ENCODE results near the gene PRUNE1. TPM values are rescaled to one million over a fixed set of nuclear protein-coding genes. Genes with fewer than 3 reads are reported as not detected.
A peak's percentile ranks its signal among the peaks of the same experiment; 100 is the strongest.

The PRUNE1 gene
- total RNA-seq, 2 donors from 2014 or later = 15.8 to 19.4 TPM

- Histone ChIP-seq H3K27ac (peak overlapping the region in 2 of 4 donors; percentile 47 to 82), H3K4me3 (no peak overlapping the region), H3K9me3 (no peaks in the 10 kb centered on the region), H3K27me3 (no peaks in the 10 kb centered on the region), H3K4me1 (peaks cover 27% of the 10 kb centered on the region), H3K36me3 (replicated peaks in 1 of 2; ENCODE audit: insufficient read depth in 1 of 2, low read depth in 2 of 2) (no peaks in the 10 kb centered on the region)
- 91 to 97% methylated on average over 2 of the region's 2 CpGs for WGBS, 2 donors
- DNase-seq (no peak), ATAC-seq (no peak)
- intact Hi-C loops (cut with DNase I) = no loop called here
- TF ChIP-seq POLR2A (IDR thresholded peaks at IDR 0.05) (no peak), CTCF (IDR thresholded peaks at IDR 0.05) (no peak)
Observed at GRCh38 chr1:150985179-150985825, 22.9 kb upstream of the PRUNE1 start.

- intact Hi-C loops (cut with DNase I) = no loop called here
Observed at GRCh38 chr1:150987924-150988323, 20.3 kb upstream of the PRUNE1 start.

GRCh38 chr1:150992626-150993025 is 15.6 kb upstream of the PRUNE1 start:
- Histone ChIP-seq H3K27ac (peak overlapping the region in 3 of 4 donors; percentile 14 to 44 (median 31)), H3K9me3 (no peaks in the 10 kb centered on the region), H3K36me3 (replicated peaks in 1 of 2; ENCODE audit: insufficient read depth in 1 of 2, low read depth in 2 of 2) (peaks cover 0 to 12% of the 10 kb centered on the region in 2 donors), H3K27me3 (no peaks in the 10 kb centered on the region), H3K4me3 (no peak overlapping the region), H3K4me1 (peaks cover 13% of the 10 kb centered on the region)
- TF ChIP-seq POLR2A (IDR thresholded peaks at IDR 0.05) (no peak), CTCF (IDR thresholded peaks at IDR 0.05) (no peak)
- 43 to 53% methylated on average over 4 of the region's 4 CpGs for WGBS, 2 donors
- intact Hi-C loops (cut with DNase I) = no loop called here
- DNase-seq = no peak
- no peak for ATAC-seq

More at GRCh38 chr1:150987924-150988323, 20.3 kb upstream of the PRUNE1 start:
- ATAC-seq = no peak
- TF ChIP-seq CTCF (IDR thresholded peaks at IDR 0.05) = no peak
- TF ChIP-seq POLR2A (IDR thresholded peaks at IDR 0.05) = no peak
- no peak overlapping the region for H3K4me3 ChIP-seq
- 66 to 81% methylated on average over 7 of the region's 7 CpGs for WGBS, 2 donors
- no peaks in the 10 kb centered on the region for H3K9me3 ChIP-seq
- H3K27ac ChIP-seq = no peak overlapping the region
- H3K4me1 ChIP-seq = peaks cover 29% of the 10 kb centered on the region
- no peaks in the 10 kb centered on the region for H3K27me3 ChIP-seq
- H3K36me3 ChIP-seq (replicated peaks in 1 of 2; ENCODE audit: insufficient read depth in 1 of 2, low read depth in 2 of 2) = no peaks in the 10 kb centered on the region
- no peak for DNase-seq

GRCh38 chr1:150994248-150994647 is 14.0 kb upstream of the PRUNE1 start:
- Histone ChIP-seq H3K27me3 (no peaks in the 10 kb centered on the region), H3K9me3 (no peaks in the 10 kb centered on the region), H3K4me1 (peaks cover 13% of the 10 kb centered on the region), H3K36me3 (replicated peaks in 1 of 2; ENCODE audit: insufficient read depth in 1 of 2, low read depth in 2 of 2) (peaks cover 5 to 25% of the 10 kb centered on the region in 2 donors), H3K4me3 (no peak overlapping the region), H3K27ac (peak overlapping the region in 1 of 4 donors; percentile 28)
- DNase-seq (no peak), ATAC-seq (no peak)
- no peak for TF ChIP-seq POLR2A (IDR thresholded peaks at IDR 0.05)
- TF ChIP-seq CTCF (IDR thresholded peaks at IDR 0.05) = no peak
- 48 to 56% methylated on average over 3 of the region's 3 CpGs for WGBS, 2 donors
- intact Hi-C loops (cut with DNase I) = no loop called here

- no peak for ATAC-seq
Observed at GRCh38 chr1:150995460-150995859, 12.8 kb upstream of the PRUNE1 start.

More at GRCh38 chr1:150995460-150995859, 12.8 kb upstream of the PRUNE1 start:
- Histone ChIP-seq H3K27ac (peak overlapping the region in 2 of 4 donors; percentile 7 to 24), H3K27me3 (no peaks in the 10 kb centered on the region), H3K4me3 (no peak overlapping the region), H3K9me3 (no peaks in the 10 kb centered on the region), H3K36me3 (replicated peaks in 1 of 2; ENCODE audit: insufficient read depth in 1 of 2, low read depth in 2 of 2) (peaks cover 15 to 32% of the 10 kb centered on the region in 2 donors), H3K4me1 (peaks cover 13% of the 10 kb centered on the region)
- intact Hi-C loops (cut with DNase I) = no loop called here
- no peak for TF ChIP-seq POLR2A (IDR thresholded peaks at IDR 0.05)
- no peak for TF ChIP-seq CTCF (IDR thresholded peaks at IDR 0.05)
- WGBS, 2 donors = 59 to 68% methylated on average over 4 of the region's 4 CpGs
- no peak for DNase-seq

All from body of pancreas (tissue), 4 donors.